ENCODE results near the gene ALDH1A1. TPM values are rescaled to one million over a fixed set of nuclear protein-coding genes. Genes with fewer than 3 reads are reported as not detected.

The ALDH1A1 gene
- total and polyA plus RNA-seq, 9 of the 15 experiments (the other 6 are each of a cell fraction or from before 2014, with no cell fraction given): 1.8 to 86.3 (median 24.4) TPM

DNA sequence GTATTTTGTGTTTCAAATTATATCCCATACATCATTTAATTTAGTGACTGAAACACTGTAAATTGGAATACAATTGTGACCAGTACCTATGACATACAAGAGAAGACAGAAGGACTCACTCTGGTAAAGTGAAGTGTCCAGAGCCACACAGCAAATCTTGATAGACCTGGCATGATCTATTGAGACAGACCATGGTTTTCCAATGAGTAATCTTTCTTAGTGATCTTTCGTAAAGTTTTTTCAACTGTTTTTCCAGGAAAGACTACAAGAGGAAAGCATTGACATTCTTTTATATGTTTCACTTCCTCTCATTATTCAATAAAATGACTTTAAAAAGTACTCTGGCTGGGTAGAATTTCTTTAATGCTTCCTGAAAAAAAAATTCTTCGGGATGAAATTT lies 43.3 kb upstream of the ALDH1A1 start (continued):
- TF ChIP-seq, protein P1, sequence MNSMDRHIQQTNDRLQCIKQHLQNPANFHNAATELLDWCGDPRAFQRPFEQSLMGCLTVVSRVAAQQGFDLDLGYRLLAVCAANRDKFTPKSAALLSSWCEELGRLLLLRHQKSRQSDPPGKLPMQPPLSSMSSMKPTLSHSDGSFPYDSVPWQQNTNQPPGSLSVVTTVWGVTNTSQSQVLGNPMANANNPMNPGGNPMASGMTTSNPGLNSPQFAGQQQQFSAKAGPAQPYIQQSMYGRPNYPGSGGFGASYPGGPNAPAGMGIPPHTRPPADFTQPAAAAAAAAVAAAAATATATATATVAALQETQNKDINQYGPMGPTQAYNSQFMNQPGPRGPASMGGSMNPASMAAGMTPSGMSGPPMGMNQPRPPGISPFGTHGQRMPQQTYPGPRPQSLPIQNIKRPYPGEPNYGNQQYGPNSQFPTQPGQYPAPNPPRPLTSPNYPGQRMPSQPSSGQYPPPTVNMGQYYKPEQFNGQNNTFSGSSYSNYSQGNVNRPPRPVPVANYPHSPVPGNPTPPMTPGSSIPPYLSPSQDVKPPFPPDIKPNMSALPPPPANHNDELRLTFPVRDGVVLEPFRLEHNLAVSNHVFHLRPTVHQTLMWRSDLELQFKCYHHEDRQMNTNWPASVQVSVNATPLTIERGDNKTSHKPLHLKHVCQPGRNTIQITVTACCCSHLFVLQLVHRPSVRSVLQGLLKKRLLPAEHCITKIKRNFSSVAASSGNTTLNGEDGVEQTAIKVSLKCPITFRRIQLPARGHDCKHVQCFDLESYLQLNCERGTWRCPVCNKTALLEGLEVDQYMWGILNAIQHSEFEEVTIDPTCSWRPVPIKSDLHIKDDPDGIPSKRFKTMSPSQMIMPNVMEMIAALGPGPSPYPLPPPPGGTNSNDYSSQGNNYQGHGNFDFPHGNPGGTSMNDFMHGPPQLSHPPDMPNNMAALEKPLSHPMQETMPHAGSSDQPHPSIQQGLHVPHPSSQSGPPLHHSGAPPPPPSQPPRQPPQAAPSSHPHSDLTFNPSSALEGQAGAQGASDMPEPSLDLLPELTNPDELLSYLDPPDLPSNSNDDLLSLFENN (IDR thresholded peaks at IDR 0.05; ENCODE audit: low read depth in 2 of 2, low read length in 2 of 2): no peak
- TF ChIP-seq PPARD (CRISPR knock-in tag; IDR thresholded peaks at IDR 0.05): no peak

DNA sequence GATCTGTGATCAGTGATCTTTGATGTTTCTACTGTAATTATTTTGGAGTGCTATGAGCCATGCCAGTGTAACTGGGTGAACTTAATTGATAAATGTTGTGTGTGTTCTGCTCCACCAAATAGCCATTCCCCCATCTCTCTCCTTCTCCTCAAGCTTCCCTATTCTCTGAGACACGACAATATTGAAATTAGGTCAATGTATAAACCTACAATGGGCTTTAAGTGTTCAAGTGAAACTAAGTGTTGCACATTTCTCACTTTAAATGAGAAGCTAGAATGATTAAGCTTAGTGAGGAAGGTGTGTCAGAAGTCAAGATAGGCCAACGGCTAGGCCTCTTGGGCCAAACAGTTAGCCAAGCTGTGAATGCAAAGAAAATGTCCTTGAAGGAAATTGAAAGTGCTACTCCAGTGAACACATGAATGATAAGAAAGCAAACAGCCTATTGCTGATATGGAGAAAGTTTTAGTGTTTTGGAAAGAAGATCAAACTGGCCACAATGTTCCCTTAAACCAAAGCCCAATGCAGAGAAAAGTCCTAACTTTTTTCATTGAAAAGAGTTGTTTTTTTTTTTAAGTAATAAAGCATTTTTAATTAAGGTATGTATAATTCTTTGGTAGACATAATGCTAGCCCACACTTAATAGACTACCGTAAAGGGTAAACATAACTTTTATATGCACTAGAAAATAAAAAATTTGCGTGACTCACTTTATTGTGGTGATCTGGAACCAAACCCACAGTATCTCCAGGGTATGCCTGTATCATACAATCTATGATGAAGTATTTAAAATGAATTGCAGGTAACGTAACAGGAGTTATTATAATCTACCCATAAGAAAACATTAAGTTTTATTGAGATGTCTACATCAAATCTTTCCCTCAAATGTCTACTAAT lies 42.5 kb upstream of the ALDH1A1 start:
- Histone ChIP-seq H3K4me3 (no peak overlapping the region), H3K27ac (ENCODE audit: extremely low read depth, low read depth, low read length) (peak overlapping the region; percentile 56; the same call in 1 of the 3 replicates), H3K9ac (ENCODE audit: insufficient read depth in 1 of 2, low read depth in 2 of 2, low read length in 2 of 2) (no peak overlapping the region), H2AFZ (ENCODE audit: low read depth, low read length) (peak overlapping the region; percentile 87), H3K36me3 (ENCODE audit: control insufficient read depth, insufficient read depth, low read length) (no peaks in the 10 kb centered on the region), H3K9me3 (replicated peaks; ENCODE audit: control insufficient read depth, insufficient read depth, low read depth, low read length) (0 out of 2 replicates have a peak, but pooled peaks cover 4% of the 10 kb centered on the region), H3K9me1 (ENCODE audit: control insufficient read depth, insufficient read depth, low read length) (no peaks in the 10 kb centered on the region), H3K4me2 (ENCODE audit: insufficient read depth, low read length) (no peak overlapping the region), H3K79me2 (ENCODE audit: control insufficient read depth, insufficient read depth, low read length) (no peaks in the 10 kb centered on the region), H4K20me1 (replicated peaks; ENCODE audit: control insufficient read depth, insufficient read depth, low read length) (no peaks in the 10 kb centered on the region), H3K4me1 (replicated peaks in 1 of 2; ENCODE audit: control insufficient read depth in 2 of 2, insufficient read depth in 2 of 2, low read length in 2 of 2) (peaks cover 5 to 12% of the 10 kb centered on the region in 2 experiments; a peak in 4 of 5 replicates), H3K27me3 (ENCODE audit: control insufficient read depth in 2 of 2, insufficient read depth in 2 of 2, low read length in 2 of 2) (no peaks in the 10 kb centered on the region)
- CTCF ChIA-PET (ENCODE audit: low intra/inter-chr PET ratio): no interaction called here
- POLR2A ChIA-PET: interaction anchor here (0.7 kb wide), 2 partner anchors 45 to 1360 kb away, joined by 3 read pairs; no protein-coding TSS in a partner anchor
- WGBS (ENCODE audit: insufficient coverage, low coverage, missing lambda C conversion rate): 64% methylated on average over 5 of the region's 5 CpGs
- intact Hi-C loops (cut with micrococcal nuclease): no loop called here
- BruUV-seq (replicated peaks): no TSS peak
- in situ Hi-C loops (cut with MboI): no loop called here
- ATAC-seq (peak; percentile 29; the same call in 2 of the 3 replicates), DNase-seq (ENCODE audit: extremely low read depth in 1 of 4, low spot score in 3 of 4) (peak in 1 of 4 experiments; percentile 30), FAIRE-seq (peak; percentile 26)
- TF ChIP-seq, protein P2, sequence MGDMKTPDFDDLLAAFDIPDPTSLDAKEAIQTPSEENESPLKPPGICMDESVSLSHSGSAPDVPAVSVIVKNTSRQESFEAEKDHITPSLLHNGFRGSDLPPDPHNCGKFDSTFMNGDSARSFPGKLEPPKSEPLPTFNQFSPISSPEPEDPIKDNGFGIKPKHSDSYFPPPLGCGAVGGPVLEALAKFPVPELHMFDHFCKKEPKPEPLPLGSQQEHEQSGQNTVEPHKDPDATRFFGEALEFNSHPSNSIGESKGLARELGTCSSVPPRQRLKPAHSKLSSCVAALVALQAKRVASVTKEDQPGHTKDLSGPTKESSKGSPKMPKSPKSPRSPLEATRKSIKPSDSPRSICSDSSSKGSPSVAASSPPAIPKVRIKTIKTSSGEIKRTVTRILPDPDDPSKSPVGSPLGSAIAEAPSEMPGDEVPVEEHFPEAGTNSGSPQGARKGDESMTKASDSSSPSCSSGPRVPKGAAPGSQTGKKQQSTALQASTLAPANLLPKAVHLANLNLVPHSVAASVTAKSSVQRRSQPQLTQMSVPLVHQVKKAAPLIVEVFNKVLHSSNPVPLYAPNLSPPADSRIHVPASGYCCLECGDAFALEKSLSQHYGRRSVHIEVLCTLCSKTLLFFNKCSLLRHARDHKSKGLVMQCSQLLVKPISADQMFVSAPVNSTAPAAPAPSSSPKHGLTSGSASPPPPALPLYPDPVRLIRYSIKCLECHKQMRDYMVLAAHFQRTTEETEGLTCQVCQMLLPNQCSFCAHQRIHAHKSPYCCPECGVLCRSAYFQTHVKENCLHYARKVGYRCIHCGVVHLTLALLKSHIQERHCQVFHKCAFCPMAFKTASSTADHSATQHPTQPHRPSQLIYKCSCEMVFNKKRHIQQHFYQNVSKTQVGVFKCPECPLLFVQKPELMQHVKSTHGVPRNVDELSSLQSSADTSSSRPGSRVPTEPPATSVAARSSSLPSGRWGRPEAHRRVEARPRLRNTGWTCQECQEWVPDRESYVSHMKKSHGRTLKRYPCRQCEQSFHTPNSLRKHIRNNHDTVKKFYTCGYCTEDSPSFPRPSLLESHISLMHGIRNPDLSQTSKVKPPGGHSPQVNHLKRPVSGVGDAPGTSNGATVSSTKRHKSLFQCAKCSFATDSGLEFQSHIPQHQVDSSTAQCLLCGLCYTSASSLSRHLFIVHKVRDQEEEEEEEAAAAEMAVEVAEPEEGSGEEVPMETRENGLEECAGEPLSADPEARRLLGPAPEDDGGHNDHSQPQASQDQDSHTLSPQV (IDR thresholded peaks at IDR 0.05): 0 out of 2 replicates have a peak, but pooled peaks have one; percentile 27
- no peak for TF ChIP-seq LEF1 (IDR thresholded peaks at IDR 0.05)
